Mesendoderm (in vitro differentiated cells): ENCODE measurements around the gene KRT84.
A peak's percentile ranks its signal among the peaks of the same experiment; 100 is the strongest.

ENCODE experiments used
- DNase-seq: peaks from one replicate; pipeline ENCODE4 v3.0.0; 2013
- H2AK5ac ChIP-seq: 2 replicates; pipeline ENCODE4 v1.6.1; 2013; ENCODE audit warnings: low read length, inconsistent platforms
- H2BK120ac ChIP-seq: 2 replicates; pipeline ENCODE4 v1.6.1; 2013; ENCODE audit warnings: low read depth, mild to moderate bottlenecking, low read length, moderate library complexity, mixed read lengths
- H2BK15ac ChIP-seq: replicated peaks from 2 replicates; pipeline ENCODE4 v1.6.1; 2013; ENCODE audit warnings: low read depth, mild to moderate bottlenecking, moderate library complexity
- H2BK5ac ChIP-seq: 2 replicates; pipeline ENCODE4 v1.6.1; 2013; ENCODE audit warnings: low read length, inconsistent platforms
- H3K18ac ChIP-seq: 2 replicates; pipeline ENCODE4 v1.6.1; 2013; ENCODE audit warnings: mild to moderate bottlenecking, low read length, mixed read lengths
- H3K23ac ChIP-seq: one replicate; pipeline ENCODE4 v1.6.1; 2013; ENCODE audit warnings: low read length
- H3K27ac ChIP-seq: 2 replicates; pipeline ENCODE4 v1.5.1; 2013; ENCODE audit warnings: low read depth, mild to moderate bottlenecking, inconsistent platforms, low read length, moderate library complexity
- H3K27me3 ChIP-seq: 2 replicates; pipeline ENCODE4 v1.6.1; 2013; ENCODE audit warnings: low read length, control low read depth, mild to moderate bottlenecking, inconsistent platforms; ENCODE audit not compliant: insufficient read depth, poor library complexity
- H3K36me3 ChIP-seq: 2 replicates; pipeline ENCODE4 v1.6.1; 2013; ENCODE audit warnings: low read length, inconsistent platforms; ENCODE audit not compliant: control insufficient read depth, insufficient read depth
- H3K4ac ChIP-seq: one replicate; pipeline ENCODE4 v1.6.1; 2013; ENCODE audit warnings: low read depth, mild to moderate bottlenecking, low read length, moderate library complexity
- H3K4me1 ChIP-seq: 2 replicates; pipeline ENCODE4 v1.6.1; 2013; ENCODE audit warnings: low read depth, low read length, inconsistent platforms; ENCODE audit not compliant: control insufficient read depth
- H3K4me2 ChIP-seq: 2 replicates; pipeline ENCODE4 v1.6.1; 2013; ENCODE audit warnings: low read length
- H3K4me3 ChIP-seq: 2 replicates; pipeline ENCODE4 v1.5.1; 2013; ENCODE audit warnings: mild to moderate bottlenecking, low read length
- H3K56ac ChIP-seq: one replicate; pipeline ENCODE4 v1.6.1; 2013; ENCODE audit warnings: low read length
- H3K79me1 ChIP-seq: 2 replicates; pipeline ENCODE4 v1.6.1; 2013; ENCODE audit warnings: low read length, inconsistent platforms
- H3K79me2 ChIP-seq: 2 replicates; pipeline ENCODE4 v1.6.1; 2013; ENCODE audit warnings: mild to moderate bottlenecking, low read length; ENCODE audit not compliant: control insufficient read depth, insufficient read depth
- H3K9ac ChIP-seq: 2 replicates; pipeline ENCODE4 v1.6.1; 2013; ENCODE audit warnings: low read length, inconsistent platforms
- H4K5ac ChIP-seq: one replicate; pipeline ENCODE4 v1.6.1; 2013; ENCODE audit warnings: low read length
- H4K8ac ChIP-seq: one replicate; pipeline ENCODE4 v1.6.1; 2013; ENCODE audit warnings: low read depth, mild to moderate bottlenecking, control low read depth, low read length, moderate library complexity
- WGBS: extraction: QIAGEN DNeasy Blood & Tissue Kit; methylation state at CpG from one replicate; pipeline ENCODE4 v1.1.7; 2013; ENCODE audit warnings: low lambda C conversion rate, missing lambda C conversion rate; ENCODE audit not compliant: insufficient coverage; ENCODE audit errors: extremely low coverage; 5-methylcytosine and 5-hydroxymethylcytosine counted together

Gene KRT84

DNA sequence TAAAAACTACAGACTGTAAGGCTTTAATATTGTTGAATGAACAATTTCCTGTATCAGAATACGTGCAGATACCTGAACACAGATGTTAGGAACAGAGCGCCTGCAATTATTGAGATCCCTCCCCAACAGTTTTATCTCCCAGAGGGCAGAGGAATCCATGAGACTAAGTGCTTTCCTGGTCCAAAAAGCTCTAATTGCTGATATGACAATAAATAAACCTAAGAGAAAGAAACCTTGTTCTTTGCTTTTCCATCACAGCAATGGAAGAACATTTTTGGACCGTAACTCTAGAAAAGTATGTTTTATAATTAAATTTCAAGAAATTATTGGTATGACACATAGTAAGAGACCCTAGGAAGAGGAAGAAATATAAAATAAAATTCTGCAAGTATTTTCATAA, 51.3 kb downstream of the KRT84 start:
- DNase-seq: no peak
- no peaks in the 10 kb centered on the region for H3K79me1 ChIP-seq
- no CpG with 5 or more reads among the region's 3 CpGs for WGBS
- H2BK15ac ChIP-seq: no peak overlapping the region
- H3K79me2 ChIP-seq: no peaks in the 10 kb centered on the region
- H2AK5ac ChIP-seq: no peak overlapping the region
- H3K27me3 ChIP-seq: no peaks in the 10 kb centered on the region
- H3K18ac ChIP-seq: no peak overlapping the region
- no peak overlapping the region for H3K9ac ChIP-seq
- H3K4ac ChIP-seq: no peak overlapping the region
- H3K4me1 ChIP-seq: peaks cover 3% of the 10 kb centered on the region
- no peak overlapping the region for H3K27ac ChIP-seq
- no peaks in the 10 kb centered on the region for H3K36me3 ChIP-seq
- H3K23ac ChIP-seq: no peak overlapping the region
- no peak overlapping the region for H2BK5ac ChIP-seq
- no peak overlapping the region for H4K8ac ChIP-seq
- H3K4me2 ChIP-seq: no peak overlapping the region
- H4K5ac ChIP-seq: no peak overlapping the region
- H2BK120ac ChIP-seq: no peak overlapping the region
- H3K56ac ChIP-seq: no peak overlapping the region
- no peak overlapping the region for H3K4me3 ChIP-seq

DNA sequence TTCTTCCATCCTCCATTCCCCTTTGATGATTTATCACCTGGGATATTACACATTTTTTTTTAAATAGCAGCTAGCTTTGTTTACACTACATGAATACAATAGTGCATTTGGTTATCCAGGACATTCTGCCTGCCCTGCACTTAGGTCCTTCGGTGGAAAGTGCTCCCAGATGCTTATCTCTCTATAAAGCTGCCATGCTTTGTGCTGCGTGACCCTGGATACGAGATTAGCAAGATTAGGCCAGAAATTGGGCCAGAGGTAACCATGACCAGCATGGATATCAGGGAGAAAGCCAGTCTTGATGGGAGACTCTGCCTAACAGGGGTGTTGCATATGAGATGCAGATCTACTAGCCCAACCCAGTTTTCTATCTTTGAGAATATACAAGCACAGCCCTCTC, 52.1 kb downstream of the KRT84 start:
- Histone ChIP-seq H4K8ac (no peak overlapping the region), H3K27me3 (no peaks in the 10 kb centered on the region), H3K4me3 (no peak overlapping the region), H3K4ac (no peak overlapping the region), H2AK5ac (no peak overlapping the region), H3K56ac (no peak overlapping the region), H3K4me1 (peaks cover 3% of the 10 kb centered on the region), H3K23ac (no peak overlapping the region), H3K27ac (no peak overlapping the region), H3K4me2 (no peak overlapping the region), H3K9ac (no peak overlapping the region), H2BK120ac (no peak overlapping the region), H3K18ac (no peak overlapping the region), H2BK15ac (no peak overlapping the region), H2BK5ac (no peak overlapping the region), H3K79me1 (no peaks in the 10 kb centered on the region), H3K79me2 (no peaks in the 10 kb centered on the region), H3K36me3 (no peaks in the 10 kb centered on the region), H4K5ac (no peak overlapping the region)
- peak; percentile 28 for DNase-seq
- WGBS: no CpG with 5 or more reads among the region's 3 CpGs

DNA sequence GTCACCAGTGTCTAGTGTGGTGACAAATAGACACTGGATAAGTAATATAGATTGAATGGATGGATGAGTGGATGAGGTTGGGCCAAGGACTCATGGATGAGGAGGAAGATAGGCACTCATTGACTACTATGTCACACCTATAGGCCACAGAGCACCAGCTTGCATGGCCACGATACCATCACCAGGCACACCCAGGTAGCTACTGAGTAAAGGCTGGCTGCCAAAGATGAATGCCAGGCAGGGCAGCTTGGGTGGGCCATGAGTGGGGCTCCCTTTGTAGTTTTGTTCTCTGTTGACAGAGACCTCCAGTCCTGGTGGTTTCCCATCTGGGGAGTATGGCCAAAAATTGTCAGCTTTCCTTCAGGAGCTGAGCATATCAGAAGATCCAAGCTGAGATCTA, 53.1 kb downstream of the KRT84 start:
- no peaks in the 10 kb centered on the region for H3K79me2 ChIP-seq
- H3K23ac ChIP-seq: no peak overlapping the region
- peaks cover 3% of the 10 kb centered on the region for H3K4me1 ChIP-seq
- H3K27me3 ChIP-seq: no peaks in the 10 kb centered on the region
- no peaks in the 10 kb centered on the region for H3K36me3 ChIP-seq
- no peak overlapping the region for H3K4me2 ChIP-seq
- no peak overlapping the region for H2BK5ac ChIP-seq
- no peak overlapping the region for H4K8ac ChIP-seq
- no peak overlapping the region for H3K18ac ChIP-seq
- no peak overlapping the region for H3K9ac ChIP-seq
- DNase-seq: no peak
- no CpG with 5 or more reads among the region's 1 CpG for WGBS
- H3K27ac ChIP-seq: no peak overlapping the region
- H3K4ac ChIP-seq: no peak overlapping the region
- H2BK15ac ChIP-seq: no peak overlapping the region
- no peaks in the 10 kb centered on the region for H3K79me1 ChIP-seq
- H2AK5ac ChIP-seq: no peak overlapping the region
- H2BK120ac ChIP-seq: no peak overlapping the region
- no peak overlapping the region for H4K5ac ChIP-seq
- no peak overlapping the region for H3K56ac ChIP-seq
- H3K4me3 ChIP-seq: no peak overlapping the region

DNA sequence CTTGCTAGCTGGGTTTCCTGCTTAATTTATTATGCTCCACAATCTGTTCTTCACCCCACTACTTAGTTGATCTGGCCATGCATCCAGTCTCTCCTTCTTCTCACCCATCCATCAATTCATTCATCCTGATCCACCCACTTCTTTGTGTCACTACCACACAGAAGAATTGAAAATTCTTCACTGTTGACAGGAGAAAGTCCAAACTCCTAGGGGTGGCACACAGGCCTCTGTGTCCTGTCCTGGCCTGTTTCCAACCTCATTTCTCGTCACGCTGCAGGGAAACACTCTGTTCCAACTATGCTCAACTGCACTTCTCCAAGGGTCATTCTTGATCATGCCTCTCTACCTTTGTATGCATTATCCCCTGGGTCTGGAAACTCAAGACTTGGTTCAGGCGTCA, 53.6 kb downstream of the KRT84 start:
- H3K4me1 ChIP-seq: peaks cover 3% of the 10 kb centered on the region
- H2AK5ac ChIP-seq: no peak overlapping the region
- no peak overlapping the region for H3K4me2 ChIP-seq
- no peak overlapping the region for H2BK15ac ChIP-seq
- H3K56ac ChIP-seq: no peak overlapping the region
- no CpG with 5 or more reads among the region's 3 CpGs for WGBS
- H3K79me2 ChIP-seq: no peaks in the 10 kb centered on the region
- DNase-seq: no peak
- no peak overlapping the region for H3K18ac ChIP-seq
- H3K36me3 ChIP-seq: no peaks in the 10 kb centered on the region
- H4K8ac ChIP-seq: no peak overlapping the region
- no peak overlapping the region for H2BK120ac ChIP-seq
- H3K27me3 ChIP-seq: no peaks in the 10 kb centered on the region
- no peak overlapping the region for H4K5ac ChIP-seq
- H3K79me1 ChIP-seq: no peaks in the 10 kb centered on the region
- no peak overlapping the region for H3K27ac ChIP-seq
- no peak overlapping the region for H3K23ac ChIP-seq
- H3K4ac ChIP-seq: no peak overlapping the region
- no peak overlapping the region for H3K9ac ChIP-seq
- H2BK5ac ChIP-seq: no peak overlapping the region
- no peak overlapping the region for H3K4me3 ChIP-seq

DNA sequence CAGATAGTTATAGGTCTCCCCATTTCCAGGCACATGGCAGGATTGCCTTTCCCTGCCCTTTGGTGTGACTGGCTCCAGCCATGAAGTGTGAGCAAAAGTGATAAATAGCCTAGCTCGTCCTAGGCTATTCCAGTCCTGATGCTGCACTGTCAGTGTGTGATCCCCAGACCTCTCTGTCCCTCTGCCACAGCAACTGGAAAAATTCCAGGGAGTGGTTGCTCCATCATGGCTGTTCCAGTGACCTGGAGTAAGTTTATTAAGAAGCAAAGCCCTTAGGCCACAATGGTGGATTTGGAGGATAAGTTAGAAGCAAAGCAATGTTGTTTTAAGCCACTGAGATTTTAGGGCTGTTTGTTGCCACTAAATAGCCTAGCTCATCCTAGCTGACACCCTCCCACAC, 54.4 kb downstream of the KRT84 start:
- Histone ChIP-seq H3K4me2 (no peak overlapping the region), H3K36me3 (no peaks in the 10 kb centered on the region), H2AK5ac (no peak overlapping the region), H3K23ac (no peak overlapping the region), H3K79me2 (no peaks in the 10 kb centered on the region), H2BK15ac (no peak overlapping the region), H3K56ac (no peak overlapping the region), H3K79me1 (no peaks in the 10 kb centered on the region), H3K27me3 (no peaks in the 10 kb centered on the region), H3K18ac (no peak overlapping the region), H4K5ac (no peak overlapping the region), H3K4me3 (no peak overlapping the region), H3K4me1 (peaks cover 3% of the 10 kb centered on the region), H3K9ac (no peak overlapping the region), H4K8ac (no peak overlapping the region), H3K4ac (no peak overlapping the region), H3K27ac (no peak overlapping the region), H2BK120ac (no peak overlapping the region), H2BK5ac (no peak overlapping the region)
- DNase-seq: no peak
- WGBS: no CpG with 5 or more reads among the region's 1 CpG

DNA sequence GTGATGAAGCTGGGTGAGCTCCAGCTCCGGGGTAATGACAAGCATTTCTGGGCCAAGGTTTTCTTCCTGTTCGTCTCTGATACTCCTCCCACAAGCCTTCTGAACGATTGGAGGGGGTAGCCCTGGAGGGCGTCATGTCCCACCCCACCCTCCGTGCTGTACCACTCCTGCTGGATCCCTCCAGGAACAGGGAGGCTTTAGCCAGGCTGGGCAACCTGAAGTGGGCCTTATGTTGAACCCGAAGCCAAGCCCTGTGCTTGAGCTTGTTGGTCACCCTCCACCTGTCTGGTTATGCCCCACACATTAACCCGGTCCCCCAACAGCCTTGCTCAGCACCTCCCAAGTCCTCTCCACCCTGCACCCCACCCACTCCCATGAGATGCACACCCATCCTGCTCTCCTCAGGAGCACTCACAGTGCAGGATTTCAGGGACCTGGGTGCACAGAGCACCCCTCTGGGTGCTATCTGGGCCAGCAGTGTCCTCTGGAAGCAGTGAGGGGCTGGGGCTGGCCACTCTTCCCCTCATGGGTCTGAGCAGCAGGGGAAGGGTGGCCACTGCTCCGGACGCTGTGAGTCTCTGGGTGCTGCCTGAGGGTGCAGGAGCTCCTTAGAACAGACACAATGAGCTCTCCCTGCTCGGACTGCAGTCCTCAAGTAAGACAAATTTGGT, 57.5 kb downstream of the KRT84 start:
- no peaks in the 10 kb centered on the region for H3K36me3 ChIP-seq
- H3K56ac ChIP-seq: no peak overlapping the region
- no peak overlapping the region for H3K4ac ChIP-seq
- H3K27ac ChIP-seq: no peak overlapping the region
- H4K5ac ChIP-seq: no peak overlapping the region
- H3K23ac ChIP-seq: no peak overlapping the region
- no peak for DNase-seq
- H3K79me2 ChIP-seq: no peaks in the 10 kb centered on the region
- H2AK5ac ChIP-seq: no peak overlapping the region
- no peak overlapping the region for H2BK120ac ChIP-seq
- WGBS: no CpG with 5 or more reads among the region's 10 CpGs
- H3K27me3 ChIP-seq: no peaks in the 10 kb centered on the region
- no peaks in the 10 kb centered on the region for H3K79me1 ChIP-seq
- no peak overlapping the region for H3K18ac ChIP-seq
- H4K8ac ChIP-seq: no peak overlapping the region
- H3K4me1 ChIP-seq: no peaks in the 10 kb centered on the region
- no peak overlapping the region for H2BK5ac ChIP-seq
- H3K4me2 ChIP-seq: no peak overlapping the region
- H2BK15ac ChIP-seq: no peak overlapping the region
- no peak overlapping the region for H3K9ac ChIP-seq
- H3K4me3 ChIP-seq: no peak overlapping the region
